Endothelial cell of umbilical vein (primary cell): ENCODE results near the gene DPP7.

ENCODE experiments used
- CTCF ChIP-seq, 2 donors: IDR thresholded peaks; 1 replicate in 1 of 2; 2 replicates in 1 of 2; pipeline ENCODE4 v1.5.1; 2011; ENCODE audit warnings: low read length in 2 of 2, mild to moderate bottlenecking in 2 of 2, moderate library complexity in 2 of 2, control low read depth in 1 of 2, inconsistent platforms in 1 of 2, low read depth in 1 of 2; ENCODE audit not compliant: insufficient read depth in 1 of 2; ENCODE audit errors: extremely low read depth in 1 of 2
- EZH2 ChIP-seq: IDR thresholded peaks from 2 replicates; pipeline ENCODE4 v1.6.1; 2012; ENCODE audit warnings: borderline replicate concordance, low read depth, mild to moderate bottlenecking, moderate library complexity, low read length, inconsistent platforms; ENCODE audit not compliant: severe bottlenecking
- GATA2 ChIP-seq: IDR thresholded peaks from 2 replicates; pipeline ENCODE4 v1.7.0; 2011; ENCODE audit warnings: low read depth, mild to moderate bottlenecking, moderate library complexity, mixed read lengths, low read length; ENCODE audit not compliant: insufficient read length, insufficient read depth
- MAX ChIP-seq: IDR thresholded peaks from 2 replicates; pipeline ENCODE4 v1.6.1; 2011; ENCODE audit not compliant: insufficient read depth, insufficient read length
- MYC ChIP-seq: IDR thresholded peaks from one replicate; pipeline ENCODE4 v1.6.1; 2011; ENCODE audit warnings: mild to moderate bottlenecking, low read depth, low read length
- POLR2A ChIP-seq: IDR thresholded peaks from 2 replicates; pipeline ENCODE4 v1.6.1; 2012; ENCODE audit warnings: low read depth, mild to moderate bottlenecking, control low read depth, low read length
- POLR2AphosphoS5 ChIP-seq: IDR thresholded peaks from 2 replicates; pipeline ENCODE4 v1.6.1; 2012; ENCODE audit warnings: low read depth, mild to moderate bottlenecking, control low read depth, low read length, moderate library complexity; ENCODE audit not compliant: insufficient read depth

- TF ChIP-seq CTCF (IDR thresholded peaks at IDR 0.05; ENCODE audit: extremely low read depth in 1 of 2, insufficient read depth in 1 of 2, low read depth in 1 of 2, low read length in 2 of 2), result no peak
- TF ChIP-seq EZH2, result no peak
- no peak for TF ChIP-seq POLR2A
- no peak for TF ChIP-seq MYC
- TF ChIP-seq POLR2AphosphoS5, result no peak
- no peak for TF ChIP-seq MAX
- TF ChIP-seq GATA2, result no peak
These were observed 49.1 kb downstream of the DPP7 start for GRCh38 chr9:137065336-137065967.
